Stomach (tissue), 9 donors: ENCODE results near the gene TSC1. TPM values are rescaled to one million over a fixed set of nuclear protein-coding genes. Genes with fewer than 3 reads are reported as not detected.

Source experiments
- DNase-seq, 2 donors: peaks; one replicate each; pipeline versions ENCODE4 v3.0.0 to v3.0.0-alpha.2; 2013 to 2019
- H3K27ac ChIP-seq, 5 donors: fragments of 200-600 bp in 4 of 5; sonication (generic) in 4 of 5; one replicate each; pipeline ENCODE4 v1.5.1; 2013 to 2019; ENCODE audit warnings: mild to moderate bottlenecking in 1 of 5, moderate library complexity in 1 of 5
- H3K27me3 ChIP-seq, 3 donors: fragments of 200-600 bp; sonication (generic); one replicate each; pipeline ENCODE4 v1.5.1; 2017 to 2019; ENCODE audit warnings: mixed run types in 1 of 3
- H3K36me3 ChIP-seq, 4 donors: fragments of 200-600 bp; sonication (generic); 1 replicate in 3 of 4; 2 replicates in 1 of 4; pipeline ENCODE4 v1.5.1; 2016 to 2019
- H3K4me1 ChIP-seq, 4 donors: fragments of 200-600 bp; sonication (generic); one replicate each; pipeline ENCODE4 v1.5.1; 2016 to 2019
- H3K4me3 ChIP-seq, 4 donors: fragments of 200-600 bp; sonication (generic) in 3 of 4; one replicate each; pipeline ENCODE4 v1.5.1; 2016 to 2019; ENCODE audit warnings: mild to moderate bottlenecking in 1 of 4
- H3K9me3 ChIP-seq, 4 donors: fragments of 200-600 bp; sonication (generic); one replicate each; pipeline ENCODE4 v1.5.1; 2016 to 2019
- CTCF ChIP-seq, 7 experiments: fragments of 450-650 bp in 4 of 7; fragments of 200-600 bp in 3 of 7; sonication (generic) in 3 of 7; IDR thresholded peaks; one replicate each; pipeline ENCODE4 v1.5.1; 2016 to 2019; ENCODE audit warnings: antibody characterized with exemption in 7 of 7, control low read depth in 2 of 7, mild to moderate bottlenecking in 1 of 7
- EP300 ChIP-seq: sonication (generic); formaldehyde crosslinking; IDR thresholded peaks from one replicate; pipeline ENCODE4 v1.6.1; 2017; ENCODE audit warnings: antibody characterized with exemption
- POLR2A ChIP-seq, 4 donors: fragments of 450-650 bp; IDR thresholded peaks; one replicate each; pipeline ENCODE4 v1.6.1; 2016; ENCODE audit warnings: antibody characterized with exemption in 4 of 4, control low read depth in 2 of 4, mild to moderate bottlenecking in 1 of 4, moderate library complexity in 1 of 4
- POLR2AphosphoS5 ChIP-seq, 3 donors: sonication (generic); formaldehyde crosslinking; IDR thresholded peaks; one replicate each; pipeline ENCODE4 v1.6.1; 2016; ENCODE audit warnings: antibody characterized with exemption in 3 of 3
- WGBS, 5 donors: extraction: QIAGEN DNeasy Blood & Tissue Kit in 3 of 5; methylation state at CpG; one replicate each; pipeline versions ENCODE4 v1.1.5 to v1.1.7; 2013 to 2018; 5-methylcytosine and 5-hydroxymethylcytosine counted together
- intact Hi-C: fragments of 100-400 bp; cut with DNase I; formaldehyde crosslinking; loops from one replicate; pipeline ENCODE4 v1.15.1; 2023; ENCODE audit warnings: low total_unique reads
- polyA plus RNA-seq, 3 donors: library from polyadenylated mRNA; stranded (reverse); fragments of 200-250 nt; gene quantifications; one replicate each; pipeline ENCODE4 v1.2.3, GENCODE V29; 2013
- small RNA-seq, 4 donors: library from RNA; depleted of rRNA; stranded (forward); fragments of <200 nt; gene quantifications; one replicate each; pipeline ENCODE3, GENCODE V24; 2016
- total RNA-seq, 5 donors: library from RNA; depleted of rRNA; stranded (reverse); fragments of >200 nt; gene quantifications; one replicate each; pipeline versions ENCODE4 v1.1.0 to v1.2.3, GENCODE V29; 2014 to 2016
- donor health status: healthy with polysubstance abuse.
- donor health status: Bipolar disorder and iron deficiency.
- donor health status: healthy.

Gene TSC1
- total and polyA plus RNA-seq, 8 donors, result 6.7 to 120 (median 32.8) TPM

- intact Hi-C loops, result no loop called here
These were observed 95.2 kb downstream of the TSC1 start for GRCh38 chr9:132849185-132849706.

DNA sequence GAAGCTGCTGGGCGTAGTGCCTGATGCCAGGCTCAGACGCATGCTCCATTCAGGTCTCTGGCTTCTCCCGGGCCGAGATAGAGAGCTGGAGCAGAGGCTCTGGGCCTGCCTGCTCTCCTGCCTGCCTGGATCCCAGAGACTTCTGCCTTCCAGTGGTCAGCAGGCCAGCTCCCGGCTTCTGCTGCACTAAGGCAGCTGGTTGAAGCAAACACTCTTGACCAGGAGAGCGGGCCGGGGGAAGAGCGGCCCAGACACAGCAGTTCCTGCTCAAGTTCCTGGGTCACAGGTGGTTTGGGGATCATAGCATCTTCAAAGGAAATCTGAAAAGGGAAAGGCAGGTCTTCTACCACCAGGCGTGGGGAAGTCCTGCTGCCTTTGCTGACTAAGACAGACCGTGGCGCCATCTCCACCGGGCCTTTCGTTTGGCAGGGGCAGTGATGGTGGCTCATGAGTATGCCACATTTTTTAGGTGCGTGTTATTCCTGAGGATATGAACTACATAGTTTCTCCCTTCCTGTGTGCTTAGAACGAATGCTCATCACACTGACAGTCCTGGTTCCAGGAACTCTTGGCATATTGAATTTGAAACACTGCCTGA, 97.4 kb downstream of the TSC1 start:
- H3K27me3 ChIP-seq, result no peaks in the 10 kb centered on the region
- H3K36me3 ChIP-seq, result no peaks in the 10 kb centered on the region
- H3K9me3 ChIP-seq, result no peaks in the 10 kb centered on the region
- no peak for DNase-seq
- TF ChIP-seq EP300 (no peak), POLR2A (IDR thresholded peaks at IDR 0.05) (no peak), CTCF (IDR thresholded peaks at IDR 0.05) (no peak), POLR2AphosphoS5 (IDR thresholded peaks at IDR 0.05) (no peak)
- H3K4me3 ChIP-seq, result no peak overlapping the region
- H3K27ac ChIP-seq, result no peak overlapping the region
- intact Hi-C loops, result no loop called here
- 87 to 94% (median 91%) methylated on average over 13 to 15 of the region's 15 CpGs for WGBS, 5 donors
- peaks cover 0 to 18% (median 9%) of the 10 kb centered on the region in 4 donors for H3K4me1 ChIP-seq

More at GRCh38 chr9:132849185-132849706, 95.2 kb downstream of the TSC1 start:
- Histone ChIP-seq H3K27ac (peak overlapping the region; percentile 59 to 82 (median 74)), H3K4me3 (peak overlapping the region; percentile 1 to 29 (median 10)), H3K9me3 (no peaks in the 10 kb centered on the region), H3K36me3 (no peaks in the 10 kb centered on the region), H3K4me1 (peaks cover 0 to 18% (median 9%) of the 10 kb centered on the region in 4 donors), H3K27me3 (no peaks in the 10 kb centered on the region)
- WGBS, 5 donors, result 19 to 34% (median 27%) methylated on average over 12 of the region's 12 CpGs
- peak; percentile 75 to 85 for DNase-seq
- peak; percentile 48 to 76 (median 74) for TF ChIP-seq POLR2AphosphoS5 (IDR thresholded peaks at IDR 0.05)
- TF ChIP-seq POLR2A (IDR thresholded peaks at IDR 0.05), result no peak
- peak; percentile 74 for TF ChIP-seq EP300

- 85 to 94% (median 89%) methylated on average over 7 to 12 of the region's 12 CpGs for WGBS, 5 donors
- H3K4me1 ChIP-seq, result peaks cover 0 to 18% (median 9%) of the 10 kb centered on the region in 4 donors
- H3K9me3 ChIP-seq, result no peaks in the 10 kb centered on the region
- no peak for DNase-seq
- H3K27me3 ChIP-seq, result no peaks in the 10 kb centered on the region
- H3K36me3 ChIP-seq, result no peaks in the 10 kb centered on the region
- no peak overlapping the region for H3K4me3 ChIP-seq
- no peak overlapping the region for H3K27ac ChIP-seq
- no peak for TF ChIP-seq POLR2A (IDR thresholded peaks at IDR 0.05)
- no peak for TF ChIP-seq CTCF (IDR thresholded peaks at IDR 0.05)
- TF ChIP-seq EP300, result no peak
- no peak for TF ChIP-seq POLR2AphosphoS5 (IDR thresholded peaks at IDR 0.05)
- intact Hi-C loops, result no loop called here
These were observed 98.1 kb downstream of the TSC1 start for GRCh38 chr9:132846109-132846917.

DNA sequence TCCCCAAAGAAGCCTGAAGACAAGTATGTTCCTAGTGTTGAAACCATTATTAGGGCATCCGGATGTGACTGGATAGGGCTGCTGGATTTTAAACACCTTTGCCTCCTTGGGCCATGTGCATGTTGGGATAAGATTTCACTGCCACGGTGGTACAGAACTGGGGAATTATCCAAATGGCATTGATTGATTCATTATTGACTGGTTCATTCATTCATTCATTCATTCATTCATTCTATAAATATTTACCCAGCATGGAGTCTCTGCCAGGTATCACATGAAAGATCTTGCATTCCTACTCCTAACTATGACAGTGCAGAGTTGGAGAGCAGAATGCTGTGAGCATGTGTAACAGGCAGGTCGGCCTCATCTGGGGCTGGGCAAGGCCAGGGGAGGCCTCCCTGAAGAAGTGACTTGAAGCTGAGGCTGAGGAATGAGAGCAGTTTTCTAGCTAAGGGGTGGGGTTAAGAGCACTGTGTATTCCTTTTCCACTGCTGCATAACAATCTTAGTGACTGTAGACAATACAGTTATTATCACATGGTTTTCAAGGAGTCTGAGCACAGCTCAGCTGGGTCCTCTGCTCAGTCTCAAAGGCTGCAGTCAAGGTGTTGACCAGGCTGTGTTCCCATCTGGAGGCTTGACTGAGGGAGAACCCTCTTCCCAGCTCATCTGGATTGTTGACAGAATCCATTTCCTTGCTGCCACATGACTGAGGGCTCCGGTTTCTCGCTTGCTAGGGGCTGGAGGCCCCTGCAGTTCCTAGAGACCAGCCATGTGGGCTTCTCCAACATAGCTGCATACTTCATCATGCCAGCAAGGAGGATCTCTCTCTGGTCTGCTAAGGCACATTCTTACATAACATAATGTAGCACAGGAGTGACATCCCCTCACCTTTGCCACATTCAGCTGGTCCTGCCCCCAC, 102.0 kb downstream of the TSC1 start:
- no peaks in the 10 kb centered on the region for H3K9me3 ChIP-seq
- TF ChIP-seq POLR2A (IDR thresholded peaks at IDR 0.05) (no peak), POLR2AphosphoS5 (IDR thresholded peaks at IDR 0.05) (no peak), EP300 (no peak), CTCF (IDR thresholded peaks at IDR 0.05) (no peak)
- no peaks in the 10 kb centered on the region for H3K36me3 ChIP-seq
- WGBS, 5 donors, result 77 to 86% (median 82%) methylated on average over 5 of the region's 5 CpGs
- H3K27ac ChIP-seq, result no peak overlapping the region
- H3K4me3 ChIP-seq, result no peak overlapping the region
- DNase-seq, result no peak
- H3K27me3 ChIP-seq, result no peaks in the 10 kb centered on the region
- H3K4me1 ChIP-seq, result no peaks in the 10 kb centered on the region
- intact Hi-C loops, result no loop called here

Small RNAs within 50 kb of the gene (small RNA-seq; reads per million reads assigned to genes)
- gene AL593851.1, result 0 reads per million in 4 donors
- 0 to 3.1 (median 0.83) reads per million in 4 donors for gene MIR548AW
- 0 reads per million in 4 donors for gene RNU7-21P

Other genes starting within 250 kb of the TSC1 start
- gene AK8, start 66.3 kb downstream of the TSC1 start, total RNA-seq, result under 1 TPM in 1 of 5 donors, not detected in 4; 0.89 TPM
- gene AK8, start 66.3 kb downstream of the TSC1 start, polyA plus RNA-seq, result under 1 TPM in 2 of 3 donors, not detected in 1; 0.56 to 0.60 TPM
- gene SPACA9, start 65.7 kb downstream of the TSC1 start, total RNA-seq, result 1 to 10 TPM in 1 of 5 donors, under 1 TPM in 2, not detected in 2; 0.29 to 2.2 (median 0.55) TPM
- 1 to 10 TPM; 1.8 to 4.8 (median 3.4) TPM for gene SPACA9, start 65.7 kb downstream of the TSC1 start, polyA plus RNA-seq
- gene GFI1B, start 34.1 kb upstream of the TSC1 start, total RNA-seq, result 1 to 10 TPM in 1 of 5 donors, not detected in 4; 1.0 TPM
- not detected for gene GFI1B, start 34.1 kb upstream of the TSC1 start, polyA plus RNA-seq
- gene GTF3C5, start 86.4 kb upstream of the TSC1 start, total RNA-seq, result 10 to 100 TPM; 25.7 to 85.2 (median 53.8) TPM
- 10 to 100 TPM; 30.3 to 57.2 (median 37.0) TPM for gene GTF3C5, start 86.4 kb upstream of the TSC1 start, polyA plus RNA-seq
- 1 to 10 TPM in 2 of 5 donors, not detected in 3; 1.2 to 2.0 TPM for gene CEL, start 117.4 kb upstream of the TSC1 start, total RNA-seq
- 1 to 10 TPM; 1.4 to 9.9 (median 4.0) TPM for gene CEL, start 117.4 kb upstream of the TSC1 start, polyA plus RNA-seq
- gene RALGDS, start 176.6 kb upstream of the TSC1 start, total RNA-seq, result 100 to 1,000 TPM in 1 of 5 donors, 10 to 100 TPM in 4; 29.4 to 242 (median 65.2) TPM
- 10 to 100 TPM; 20.5 to 45.8 (median 32.8) TPM for gene RALGDS, start 176.6 kb upstream of the TSC1 start, polyA plus RNA-seq
- gene GBGT1, start 219.3 kb upstream of the TSC1 start, total RNA-seq, result 10 to 100 TPM in 3 of 5 donors, 1 to 10 TPM in 2; 1.2 to 37.9 (median 21.3) TPM
- gene GBGT1, start 219.3 kb upstream of the TSC1 start, polyA plus RNA-seq, result 10 to 100 TPM; 12.5 to 24.2 (median 23.8) TPM